Measurements from ENCODE around the gene PIGB.

GRCh38 chr15:55344206-55344605, 25.2 kb downstream of the PIGB start:
- TF ChIP-seq, protein P1, sequence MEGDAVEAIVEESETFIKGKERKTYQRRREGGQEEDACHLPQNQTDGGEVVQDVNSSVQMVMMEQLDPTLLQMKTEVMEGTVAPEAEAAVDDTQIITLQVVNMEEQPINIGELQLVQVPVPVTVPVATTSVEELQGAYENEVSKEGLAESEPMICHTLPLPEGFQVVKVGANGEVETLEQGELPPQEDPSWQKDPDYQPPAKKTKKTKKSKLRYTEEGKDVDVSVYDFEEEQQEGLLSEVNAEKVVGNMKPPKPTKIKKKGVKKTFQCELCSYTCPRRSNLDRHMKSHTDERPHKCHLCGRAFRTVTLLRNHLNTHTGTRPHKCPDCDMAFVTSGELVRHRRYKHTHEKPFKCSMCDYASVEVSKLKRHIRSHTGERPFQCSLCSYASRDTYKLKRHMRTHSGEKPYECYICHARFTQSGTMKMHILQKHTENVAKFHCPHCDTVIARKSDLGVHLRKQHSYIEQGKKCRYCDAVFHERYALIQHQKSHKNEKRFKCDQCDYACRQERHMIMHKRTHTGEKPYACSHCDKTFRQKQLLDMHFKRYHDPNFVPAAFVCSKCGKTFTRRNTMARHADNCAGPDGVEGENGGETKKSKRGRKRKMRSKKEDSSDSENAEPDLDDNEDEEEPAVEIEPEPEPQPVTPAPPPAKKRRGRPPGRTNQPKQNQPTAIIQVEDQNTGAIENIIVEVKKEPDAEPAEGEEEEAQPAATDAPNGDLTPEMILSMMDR (IDR thresholded peaks at IDR 0.05) = no peak
- TF ChIP-seq POLR2A (IDR thresholded peaks at IDR 0.05) = no peak

All from uterus (tissue), 2 donors.